K562 (cell line): ENCODE results near the gene RNF19B. TPM values are rescaled to one million over a fixed set of nuclear protein-coding genes. Genes with fewer than 3 reads are reported as not detected.

Source experiments
- CC2D1A ChIP-seq: fragments of 450-650 bp; IDR thresholded peaks from 2 replicates; pipeline ENCODE4 v1.6.1; 2017; ENCODE audit warnings: mild to moderate bottlenecking
- CREM ChIP-seq: IDR thresholded peaks from 2 replicates; pipeline ENCODE4 v1.6.1; 2014; ENCODE audit warnings: antibody characterized with exemption, low read depth
- CTCFL ChIP-seq: IDR thresholded peaks from 2 replicates; pipeline ENCODE4 v1.6.1; 2011; ENCODE audit warnings: borderline replicate concordance, low read depth, mild to moderate bottlenecking, moderate library complexity, low read length; ENCODE audit not compliant: insufficient read depth, poor library complexity, severe bottlenecking
- E2F5 ChIP-seq: sonication (generic); formaldehyde crosslinking; IDR thresholded peaks from 2 replicates; pipeline ENCODE4 v1.8.0; 2022; ENCODE audit warnings: mild to moderate bottlenecking, missing genetic modification reagents
- HDAC2 ChIP-seq: fragments of 450-650 bp; IDR thresholded peaks from 2 replicates; pipeline ENCODE4 v1.6.1; 2016; ENCODE audit warnings: mild to moderate bottlenecking
- HINFP ChIP-seq: fragments of 450-650 bp; conservative IDR thresholded peaks from 2 replicates; pipeline ENCODE4 v1.6.1; 2016; ENCODE audit warnings: missing genetic modification characterization, low read depth, mild to moderate bottlenecking, control low read depth, missing compliant biosample characterization
- HMGN3 ChIP-seq: IDR thresholded peaks from 2 replicates; pipeline ENCODE4 v1.6.1; 2011; ENCODE audit warnings: borderline replicate concordance, low read depth, mild to moderate bottlenecking, mixed read lengths, low read length; ENCODE audit not compliant: insufficient read length; ENCODE audit errors: extremely low read depth
- L3MBTL2 ChIP-seq: fragments of 450-650 bp; IDR thresholded peaks from 2 replicates; pipeline ENCODE4 v1.6.1; 2016; ENCODE audit warnings: mild to moderate bottlenecking, moderate library complexity
- MAFK ChIP-seq: IDR thresholded peaks from 2 replicates; pipeline ENCODE4 v1.6.1; 2011; ENCODE audit warnings: low read length, improper control_type of control experiment
- MCM5 ChIP-seq: fragments of 450-650 bp; IDR thresholded peaks from 2 replicates; pipeline ENCODE4 v1.6.1; 2016; ENCODE audit warnings: low read depth
- NCOA4 ChIP-seq: fragments of 450-650 bp; IDR thresholded peaks from 2 replicates; pipeline ENCODE4 v1.6.1; 2018; ENCODE audit warnings: mild to moderate bottlenecking; ENCODE audit not compliant: partially characterized antibody
- PBX2 ChIP-seq, 2 experiments: IDR thresholded peaks in 1 of 2; conservative IDR thresholded peaks in 1 of 2; 2 replicates each; pipeline ENCODE4 v1.6.1; 2016; ENCODE audit warnings: low read depth in 2 of 2, mild to moderate bottlenecking in 1 of 2, missing compliant biosample characterization in 1 of 2, missing genetic modification characterization in 1 of 2, moderate library complexity in 1 of 2
- SMARCE1 ChIP-seq: fragments of 450-650 bp; IDR thresholded peaks from 2 replicates; pipeline ENCODE4 v1.7.1; 2016; ENCODE audit warnings: mild to moderate bottlenecking
- SNRNP70 ChIP-seq: fragments of 200-400 bp; formaldehyde crosslinking; optimal IDR thresholded peaks from 2 replicates; pipeline ENCODE3; 2017; ENCODE audit warnings: low read depth, low read length
- SP1 ChIP-seq: sonication (generic); formaldehyde crosslinking; IDR thresholded peaks from 2 replicates; pipeline ENCODE4 v1.8.1; 2022; ENCODE audit warnings: mild to moderate bottlenecking, missing genetic modification reagents
- STAT5A ChIP-seq: IDR thresholded peaks from 2 replicates; pipeline ENCODE4 v1.6.1; 2012; ENCODE audit warnings: low read length, inconsistent platforms, borderline replicate concordance
- ZKSCAN1 ChIP-seq: fragments of 150-350 bp; IDR thresholded peaks from 2 replicates; pipeline ENCODE4 v1.6.1; 2016; ENCODE audit warnings: low read depth, low read length
- ZNF41 ChIP-seq: fragments of 250-450 bp; sonication (Bioruptor Pico); conservative IDR thresholded peaks from 2 replicates; pipeline ENCODE4 v1.4.0; 2020; ENCODE audit warnings: mild to moderate bottlenecking
- polyA plus RNA-seq, 8 experiments: library from polyadenylated mRNA; depleted of rRNA in 4 of 8; stranded (reverse) in 5 of 8; unstranded in 3 of 8; fragments of >200 nt; fragmentation: Nextera tagmentation in 2 of 8; fragmentation: Illumina TruSeq in 1 of 8; extraction: Ambion mirVana in 2 of 8; extraction: Trizol in 1 of 8; gene quantifications; 2 replicates each; pipeline versions ENCODE4 v1.2.1 to v1.2.3, GENCODE V29; 2011 to 2014; ENCODE audit warnings: inconsistent platforms in 1 of 8, missing spikeins in 1 of 8
- total RNA-seq, 7 experiments: library from RNA; depleted of rRNA in 6 of 7; stranded (reverse); fragments of >200 nt in 6 of 7; fragmentation: Illumina TruSeq in 2 of 7; extraction: Trizol in 2 of 7; gene quantifications; 2 replicates each; pipeline versions ENCODE4 v1.2.1 to v1.2.3, GENCODE V29; 2011 to 2021; ENCODE audit warnings: low replicate concordance in 1 of 7

Gene RNF19B
- total and polyA plus RNA-seq, 9 of the 15 experiments (the other 6 are each of a cell fraction or from before 2014, with no cell fraction given): 2.6 to 14.9 (median 10.1) TPM

GRCh38 chr1:32989160-32990050 is 24.8 kb upstream of the RNF19B start (continued):
- TF ChIP-seq HINFP (no peak), MCM5 (no peak), SMARCE1 (peak; percentile 88), CREM (peak; percentile 77; the same call in 1 of the 2 replicates), SNRNP70 (no peak), MAFK (peak; percentile 85), L3MBTL2 (peak; percentile 28; the same call in 1 of the 2 replicates), ZNF41 (CRISPR knock-in tag) (no peak), STAT5A (no peak), CTCFL (no peak), E2F5 (CRISPR knock-in tag) (no peak), ZKSCAN1 (peak; percentile 39; the same call in 1 of the 2 replicates), NCOA4 (no peak), PBX2 (CRISPR knock-in tag; IDR thresholded peaks at IDR 0.05; ENCODE audit: low read depth) (no peak), PBX2 (tag; conservative IDR thresholded peaks at IDR 0.05; ENCODE audit: low read depth) (no peak), SP1 (CRISPR knock-in tag) (no peak), HDAC2 (peak; percentile 81), CC2D1A (no peak), HMGN3 (no peak)
